Measurements from ENCODE around the gene TCIRG1.

- TF ChIP-seq, protein P1, sequence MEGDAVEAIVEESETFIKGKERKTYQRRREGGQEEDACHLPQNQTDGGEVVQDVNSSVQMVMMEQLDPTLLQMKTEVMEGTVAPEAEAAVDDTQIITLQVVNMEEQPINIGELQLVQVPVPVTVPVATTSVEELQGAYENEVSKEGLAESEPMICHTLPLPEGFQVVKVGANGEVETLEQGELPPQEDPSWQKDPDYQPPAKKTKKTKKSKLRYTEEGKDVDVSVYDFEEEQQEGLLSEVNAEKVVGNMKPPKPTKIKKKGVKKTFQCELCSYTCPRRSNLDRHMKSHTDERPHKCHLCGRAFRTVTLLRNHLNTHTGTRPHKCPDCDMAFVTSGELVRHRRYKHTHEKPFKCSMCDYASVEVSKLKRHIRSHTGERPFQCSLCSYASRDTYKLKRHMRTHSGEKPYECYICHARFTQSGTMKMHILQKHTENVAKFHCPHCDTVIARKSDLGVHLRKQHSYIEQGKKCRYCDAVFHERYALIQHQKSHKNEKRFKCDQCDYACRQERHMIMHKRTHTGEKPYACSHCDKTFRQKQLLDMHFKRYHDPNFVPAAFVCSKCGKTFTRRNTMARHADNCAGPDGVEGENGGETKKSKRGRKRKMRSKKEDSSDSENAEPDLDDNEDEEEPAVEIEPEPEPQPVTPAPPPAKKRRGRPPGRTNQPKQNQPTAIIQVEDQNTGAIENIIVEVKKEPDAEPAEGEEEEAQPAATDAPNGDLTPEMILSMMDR (conservative IDR thresholded peaks at IDR 0.05; ENCODE audit: low read length), result no peak
- TF ChIP-seq EZH2phosphoT487 (IDR thresholded peaks at IDR 0.05; ENCODE audit: borderline replicate concordance, low read depth, low read length), result no peak
Measured at GRCh38 chr11:68010090-68011041, 28.5 kb upstream of the TCIRG1 start, which contains the start of gene ALDH3B1.

Data from OCI-LY7 (cell line).